GM18520 (cell line): ENCODE data around the gene KRT36.

ENCODE experiments used
- ATAC-seq: cut with Tn5 transposase; IDR thresholded peaks from one replicate; pipeline ENCODE4 v1.9.1; 2021; ENCODE audit not compliant: unreplicated experiment

The KRT36 gene

DNA sequence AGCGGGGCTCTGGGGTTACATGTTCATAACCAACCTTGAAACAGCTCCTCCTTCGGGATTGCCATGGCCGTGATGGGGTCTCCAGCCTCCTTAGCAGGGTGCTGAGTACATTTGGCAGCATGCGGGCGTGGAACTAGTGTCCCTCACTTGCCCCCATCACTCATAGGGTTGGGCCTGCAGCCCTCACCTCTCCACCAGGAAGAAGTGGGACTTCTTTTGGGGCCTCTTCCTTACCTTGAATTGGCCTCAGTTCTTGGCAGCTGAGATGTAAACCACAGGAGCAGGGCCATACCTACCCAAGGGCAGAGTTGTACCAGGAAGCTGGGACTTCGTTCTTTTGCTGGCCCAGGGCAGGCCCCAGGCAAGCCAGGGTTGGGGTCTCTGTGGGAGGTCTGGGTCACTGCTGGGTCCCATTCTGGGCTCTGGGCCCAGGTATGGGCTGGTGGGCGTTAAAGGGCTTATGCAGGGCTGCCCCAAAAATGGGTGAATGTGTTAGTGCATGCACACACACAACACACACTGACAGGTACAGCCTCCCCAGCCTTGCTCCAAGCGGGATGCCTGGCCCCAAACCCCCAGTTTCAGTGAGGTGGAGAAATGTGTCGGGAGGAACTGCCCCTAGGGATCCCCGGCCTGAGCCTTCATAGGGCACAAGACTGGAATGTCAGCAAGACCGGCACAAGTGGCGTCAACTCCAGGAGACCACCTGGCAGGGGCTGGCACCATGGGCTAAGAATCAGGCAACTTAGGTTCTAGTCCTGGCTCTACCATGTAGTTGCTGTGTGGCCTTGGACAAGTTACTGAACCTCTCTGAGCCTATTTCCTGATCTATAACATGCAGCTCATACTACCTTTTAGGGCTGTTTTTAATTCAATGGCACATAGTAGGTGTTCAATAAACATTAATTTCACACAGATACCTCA lies 32.9 kb upstream of the KRT36 start:
- ATAC-seq = no peak

DNA sequence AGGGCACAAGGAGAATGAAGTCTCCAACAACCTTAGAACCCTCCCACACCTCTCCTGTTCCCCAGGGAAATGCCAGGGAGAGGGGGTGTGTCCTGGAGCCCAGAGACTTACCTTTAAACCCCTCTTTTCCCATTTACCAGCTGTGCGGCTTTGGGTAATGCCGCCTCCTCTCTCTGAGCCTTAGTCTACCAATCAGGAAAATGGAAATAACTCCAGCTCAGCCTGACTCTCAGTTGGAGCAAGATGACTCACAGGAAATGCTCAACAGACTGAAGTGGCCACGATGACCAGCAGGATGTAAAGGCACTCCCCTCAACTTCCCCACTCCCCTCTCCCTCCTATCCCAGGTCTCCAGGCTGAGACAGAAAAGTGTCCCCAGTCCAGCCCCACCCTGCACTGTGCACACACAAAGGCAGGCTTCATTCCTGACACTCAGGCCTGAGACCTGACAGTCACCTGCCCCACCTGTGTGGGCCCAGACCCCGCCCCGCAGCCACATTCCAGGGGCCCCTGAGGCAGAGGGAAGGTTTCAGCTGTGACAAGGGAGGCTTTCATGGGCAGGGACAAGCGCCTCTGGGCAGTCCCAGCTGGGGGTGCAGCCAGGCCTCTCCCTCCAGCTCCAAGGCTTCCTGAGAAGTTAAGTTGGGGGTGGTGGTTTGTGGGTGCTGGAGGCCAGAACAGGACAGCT lies 32.0 kb upstream of the KRT36 start:
- ATAC-seq = no peak

DNA sequence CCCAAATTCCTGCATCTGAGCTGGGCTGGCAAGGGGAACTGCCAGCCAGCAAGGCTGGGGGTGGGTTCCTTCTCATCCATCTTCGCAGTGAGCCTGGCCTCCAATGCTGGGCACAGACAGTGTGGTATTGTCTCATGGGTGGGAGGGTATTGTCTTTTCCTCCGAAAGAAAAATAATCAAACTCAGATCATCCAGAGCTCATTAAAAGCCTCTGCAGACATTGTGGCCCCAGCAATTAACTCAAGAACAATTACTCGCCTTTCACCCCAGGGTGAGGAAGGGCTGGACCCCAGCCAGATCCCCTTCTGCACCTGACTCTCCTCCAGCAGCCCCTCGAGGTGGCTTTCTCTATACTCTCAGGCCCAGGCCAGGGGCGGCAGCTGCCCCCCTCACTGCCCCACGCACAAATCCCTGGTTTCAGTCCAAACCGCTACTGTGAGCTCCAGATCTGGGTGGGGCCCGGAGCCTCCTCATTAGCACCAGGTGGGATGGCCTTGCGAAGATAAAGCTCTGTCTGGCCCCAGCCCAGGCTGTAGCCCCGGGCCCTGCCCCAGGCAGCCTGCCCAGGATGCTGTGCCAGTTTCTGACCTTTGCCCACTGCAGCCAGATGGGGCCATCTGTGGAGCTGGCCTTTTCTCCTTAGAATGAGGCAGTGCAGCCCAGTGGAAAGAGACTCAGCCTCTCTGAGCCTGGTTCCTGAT lies 31.3 kb upstream of the KRT36 start:
- ATAC-seq = no peak

DNA sequence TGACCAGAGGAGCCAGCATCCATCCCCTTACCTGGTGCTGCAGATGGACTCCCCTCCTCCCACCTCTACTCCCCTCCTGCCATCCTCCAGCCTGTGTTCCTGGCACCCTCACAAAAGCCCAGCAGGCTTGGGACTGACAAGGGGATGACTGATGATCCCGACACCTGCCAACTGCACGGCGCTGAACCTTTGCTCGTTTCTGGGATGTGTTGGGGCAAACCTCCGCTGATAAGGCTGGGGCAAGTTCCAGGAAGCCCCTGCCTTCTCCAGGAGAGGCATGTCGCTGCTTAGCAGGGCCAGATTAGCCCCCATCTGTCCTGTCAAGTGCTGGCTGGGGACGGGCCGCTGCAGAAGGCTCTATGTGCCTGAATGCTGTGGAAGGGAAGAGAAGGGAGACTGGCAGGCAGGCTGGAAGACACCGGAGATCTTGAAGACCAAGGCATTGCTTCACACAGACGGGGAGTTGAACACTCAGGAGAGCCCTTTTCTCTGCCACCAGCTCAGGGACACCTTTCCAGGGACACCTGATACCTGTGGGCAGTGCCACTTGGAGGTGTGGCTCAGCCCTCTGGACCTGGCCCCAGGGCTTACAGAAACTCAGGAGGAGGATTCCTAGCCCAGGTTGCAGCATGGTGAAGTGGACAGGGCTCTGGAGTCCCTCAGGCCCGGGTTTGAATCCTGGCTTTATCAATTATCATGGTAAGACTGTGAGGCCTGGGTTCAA lies 30.0 kb upstream of the KRT36 start:
- no peak for ATAC-seq

DNA sequence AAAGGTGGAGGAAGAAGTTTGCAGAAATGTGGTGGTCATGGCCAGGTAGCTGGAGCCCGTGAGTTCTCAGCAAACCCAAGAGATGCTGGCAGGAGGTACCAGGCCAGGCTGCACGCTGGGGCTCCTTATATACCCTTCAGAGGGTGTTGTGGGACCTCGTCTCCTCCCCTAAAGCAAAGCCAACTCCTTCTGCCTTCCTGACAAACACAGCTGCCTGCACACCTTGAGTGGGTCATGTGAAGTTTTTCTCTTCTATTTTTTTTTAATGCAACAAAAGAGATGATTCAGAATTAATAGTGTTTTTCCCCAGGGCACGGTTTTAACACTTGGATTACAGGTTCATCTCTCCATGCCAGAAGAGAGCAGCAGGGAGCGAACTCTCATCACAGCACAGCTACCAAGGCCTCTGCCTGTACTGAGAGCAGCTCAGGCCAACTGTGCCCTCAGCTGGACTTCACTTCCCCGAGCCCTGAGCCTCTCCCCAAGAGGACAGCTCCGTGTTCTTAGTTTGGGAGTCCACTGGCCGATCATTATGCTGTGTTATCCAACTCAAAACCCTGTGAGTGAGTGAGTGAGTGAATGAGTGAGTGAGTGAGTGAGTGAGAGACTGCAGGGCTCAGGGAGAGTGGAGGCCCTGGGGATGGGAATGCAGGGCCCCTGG lies 29.2 kb upstream of the KRT36 start, which contains the start of gene KRT15:
Gene KRT15 (minus strand): TSS at position 102 of the 661 bp plus-strand sequence. CDS start 63 bp downstream, at position 39.
- ATAC-seq = no peak

DNA sequence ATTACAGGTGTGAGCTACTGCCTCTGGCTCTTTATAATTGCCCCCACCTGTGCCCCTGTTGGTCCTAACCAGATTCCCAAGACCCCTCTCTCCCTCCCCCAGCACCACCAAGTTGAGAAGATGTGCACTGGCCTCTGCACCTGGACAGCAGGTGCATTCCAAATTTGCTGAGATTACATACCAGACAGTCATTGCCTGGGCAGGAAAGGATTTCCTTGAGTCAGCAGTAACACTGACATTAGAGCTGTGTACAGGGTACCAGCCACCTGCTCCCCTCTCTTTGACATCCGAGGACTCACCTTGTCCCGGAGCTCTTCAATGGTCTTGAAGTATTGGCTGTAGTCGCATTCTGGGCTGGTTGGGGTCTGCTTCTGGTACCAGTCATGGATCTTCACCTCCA lies 28.3 kb upstream of the KRT36 start:
- no peak for ATAC-seq

DNA sequence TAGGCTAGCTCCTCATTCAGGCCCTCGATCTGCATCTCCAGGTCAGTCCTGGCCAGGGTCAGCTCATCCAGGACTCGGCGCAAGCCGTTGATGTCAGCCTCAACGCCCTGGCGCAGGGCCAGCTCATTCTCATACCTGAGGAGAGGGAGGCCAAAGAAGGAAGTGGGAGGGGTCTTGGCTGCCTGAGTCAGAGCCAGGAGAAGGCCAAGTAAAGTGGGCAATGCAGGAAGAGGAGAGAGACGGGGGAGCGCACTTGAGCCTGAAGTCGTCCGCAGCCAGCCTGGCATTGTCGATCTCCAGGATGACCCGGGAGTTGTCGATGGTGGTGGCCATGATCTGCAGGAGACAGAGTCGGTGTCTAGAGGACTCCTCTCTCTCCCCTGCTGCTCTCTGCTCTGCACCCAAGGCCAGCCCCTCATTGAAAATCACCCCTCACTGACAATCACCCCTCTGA lies 27.1 kb upstream of the KRT36 start:
- ATAC-seq = no peak

DNA sequence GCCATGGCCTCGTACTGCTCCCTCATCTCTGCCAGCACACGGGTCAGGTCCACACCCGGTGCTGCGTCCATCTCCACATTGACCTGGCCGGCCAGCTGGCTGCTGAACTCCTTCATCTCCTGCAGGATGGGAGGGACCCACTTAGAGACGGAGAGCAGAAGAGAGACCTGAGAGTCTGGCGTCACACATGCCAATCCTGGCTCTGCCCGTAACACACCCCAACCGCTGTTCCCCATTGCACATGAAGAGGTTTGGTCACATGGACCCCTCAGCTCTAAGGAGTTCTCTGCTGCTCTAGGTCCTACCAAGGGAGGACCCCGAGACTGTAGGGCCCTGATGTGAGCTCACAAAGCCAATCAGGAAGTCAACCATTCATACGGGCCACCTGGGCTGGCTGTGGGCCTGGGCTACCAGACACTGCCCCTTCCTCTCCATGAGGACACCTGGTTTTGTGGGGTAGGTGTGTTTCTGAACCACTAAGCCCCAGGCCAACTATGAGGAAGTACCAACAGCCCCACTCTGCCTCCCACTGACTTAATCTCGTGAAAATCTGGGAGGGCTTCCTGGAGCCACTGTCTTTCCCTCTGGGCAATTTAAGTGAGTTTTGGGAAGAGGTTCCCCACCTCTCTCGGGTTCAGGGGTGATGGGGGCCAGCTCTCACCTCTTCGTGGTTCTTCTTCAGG lies 26.6 kb upstream of the KRT36 start:
- no peak for ATAC-seq

DNA sequence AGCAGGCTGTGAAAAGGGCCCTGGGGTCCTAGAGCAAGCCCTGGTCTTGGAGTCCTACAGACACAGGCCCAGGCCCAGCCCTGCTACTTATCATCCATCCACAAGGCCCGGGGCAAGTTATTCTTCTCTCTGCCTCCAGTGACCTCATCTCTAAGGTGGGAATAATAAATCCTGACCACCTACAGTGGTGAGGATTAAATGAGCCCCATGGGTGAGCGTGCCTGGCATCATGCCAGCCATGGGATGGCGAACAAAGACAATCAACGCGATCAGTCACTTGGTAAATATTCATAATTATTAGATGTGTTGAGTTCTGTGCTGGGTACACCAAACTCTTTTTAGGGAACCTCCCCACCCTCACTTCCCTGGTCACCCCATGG lies 23.4 kb upstream of the KRT36 start:
- ATAC-seq = no peak

DNA sequence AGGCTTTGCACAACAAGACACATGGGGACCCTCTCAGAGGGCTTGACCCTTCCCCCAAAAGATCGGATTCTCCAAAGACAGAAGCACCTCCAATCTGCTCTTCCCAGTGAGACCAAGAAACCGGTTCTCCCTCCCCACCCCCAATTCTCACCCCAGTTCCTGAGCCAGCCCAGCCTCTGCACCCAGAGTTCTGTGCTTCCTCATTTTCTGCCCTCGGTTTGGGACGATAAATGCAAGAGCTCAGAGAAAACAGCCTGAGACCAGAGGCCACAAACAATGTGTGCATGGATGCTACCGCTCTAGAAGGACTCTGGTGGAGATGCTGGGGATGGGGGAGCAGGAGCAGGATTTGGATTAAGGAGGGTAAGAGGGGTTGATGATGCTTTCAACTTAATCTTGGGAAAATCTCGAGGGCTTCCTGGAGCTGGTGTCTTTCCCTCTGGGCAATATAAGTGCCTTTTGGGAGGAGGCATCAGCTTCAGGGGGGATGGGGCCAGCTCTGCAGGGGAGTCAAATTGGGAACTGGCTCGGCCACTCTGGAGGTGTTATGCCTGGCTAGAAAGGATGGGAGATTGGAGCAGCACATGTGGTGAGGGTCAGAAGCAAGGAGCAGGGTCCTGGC lies 22.9 kb upstream of the KRT36 start:
- no peak for ATAC-seq

DNA sequence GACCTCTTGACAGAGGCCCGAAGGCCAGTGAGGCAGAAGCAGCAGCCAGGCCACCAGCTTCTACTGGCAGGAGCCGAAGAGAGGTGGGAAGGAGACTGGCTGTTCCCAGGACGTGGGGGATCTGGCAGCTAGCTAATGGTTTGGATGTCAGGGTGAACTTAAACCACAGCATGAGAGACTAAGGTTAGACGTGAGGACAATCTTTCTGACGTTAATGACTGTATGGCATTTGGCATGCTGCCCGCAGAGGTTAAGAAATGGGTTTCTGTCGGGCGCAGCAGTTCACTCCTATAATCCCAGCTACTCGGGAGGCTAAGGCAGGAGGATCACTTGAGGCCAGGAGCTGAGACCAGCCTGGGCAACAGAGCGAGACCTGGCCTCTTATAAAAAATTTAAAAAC lies 22.0 kb upstream of the KRT36 start:
- ATAC-seq = no peak

DNA sequence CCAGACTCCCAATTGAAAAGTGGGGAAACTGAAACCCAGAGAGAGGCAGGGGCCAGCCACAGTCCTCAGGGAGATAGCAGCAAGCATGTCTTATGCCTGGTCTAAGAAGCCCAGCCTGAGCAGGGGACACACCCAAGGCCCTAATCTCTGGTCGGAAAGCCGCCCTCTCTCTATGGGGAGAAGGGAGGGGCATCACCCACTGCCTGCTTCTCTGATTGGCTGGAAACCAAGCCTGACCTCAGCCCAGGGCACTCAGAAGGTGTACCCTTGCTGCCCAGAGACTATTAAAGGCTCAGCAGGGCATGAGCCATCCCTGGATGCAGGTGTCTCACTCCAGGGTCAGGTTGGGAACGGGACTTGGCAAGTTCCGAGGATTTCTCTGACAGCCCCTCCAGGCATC lies 21.4 kb upstream of the KRT36 start:
- ATAC-seq = no peak

DNA sequence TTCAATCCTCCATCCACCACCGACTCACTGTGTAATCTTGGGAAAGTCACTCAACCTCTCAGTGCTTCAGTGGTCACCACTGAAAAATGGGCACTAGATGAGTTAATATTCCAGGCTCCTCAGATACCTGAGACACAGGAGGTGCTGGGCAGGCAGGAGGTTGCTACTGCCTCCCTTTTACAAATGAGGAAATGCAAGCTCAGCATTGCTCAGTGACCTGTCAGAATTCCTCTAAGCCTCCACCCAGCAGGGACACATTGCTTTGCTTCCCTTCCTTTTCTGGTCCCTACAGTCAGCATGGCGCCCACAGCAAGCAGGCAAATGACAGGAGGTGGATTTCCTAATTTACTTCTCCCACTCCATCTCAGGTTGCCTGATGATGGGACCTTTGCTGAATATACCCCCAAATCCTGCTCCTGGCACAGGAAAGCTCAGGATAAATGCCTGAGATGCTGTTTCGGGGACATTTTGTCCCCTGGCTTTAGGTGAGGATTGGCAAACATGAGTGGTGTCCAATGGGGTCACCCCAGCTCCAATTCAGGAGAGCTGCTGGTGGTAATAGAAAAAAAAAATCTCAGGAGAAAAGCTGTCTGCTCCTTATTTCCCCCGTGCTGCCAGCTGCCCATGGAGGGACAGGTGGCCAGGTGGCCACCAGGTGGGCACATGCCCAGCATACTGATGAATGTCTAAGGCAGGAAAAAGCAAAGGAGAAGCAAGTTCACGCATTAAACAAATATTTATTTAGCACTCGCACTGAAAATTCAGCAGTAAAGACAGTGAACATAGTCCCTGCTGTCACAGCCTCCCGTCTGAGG lies 20.7 kb upstream of the KRT36 start:
- ATAC-seq = no peak

DNA sequence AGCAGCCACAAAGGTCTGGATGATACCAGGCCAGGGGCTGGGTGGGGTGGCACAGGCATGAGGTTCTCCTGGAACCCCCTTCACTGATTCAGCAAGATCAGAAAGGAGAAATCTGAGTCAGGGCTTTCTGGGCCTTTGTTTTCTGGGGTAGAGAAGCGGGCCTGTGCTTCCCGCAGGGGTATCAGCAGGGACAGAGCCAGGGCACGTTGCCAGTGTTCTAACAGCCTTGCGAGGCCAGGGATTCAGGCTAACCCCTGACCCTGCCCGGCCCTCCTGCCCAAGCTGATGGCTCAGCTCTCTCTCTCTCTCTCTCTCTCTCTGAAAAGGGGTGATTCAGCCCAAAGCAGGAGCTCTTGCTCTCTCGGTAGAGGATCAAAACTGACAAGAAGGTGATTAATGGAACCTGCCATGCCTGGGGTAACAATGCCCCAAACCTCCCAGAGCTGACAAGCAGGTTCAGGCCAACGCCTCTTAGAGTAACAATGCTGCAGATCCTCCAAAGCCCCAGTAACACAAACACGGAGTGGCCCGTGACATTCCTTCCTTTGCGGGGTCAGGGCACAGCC lies 17.7 kb upstream of the KRT36 start:
- ATAC-seq = no peak

DNA sequence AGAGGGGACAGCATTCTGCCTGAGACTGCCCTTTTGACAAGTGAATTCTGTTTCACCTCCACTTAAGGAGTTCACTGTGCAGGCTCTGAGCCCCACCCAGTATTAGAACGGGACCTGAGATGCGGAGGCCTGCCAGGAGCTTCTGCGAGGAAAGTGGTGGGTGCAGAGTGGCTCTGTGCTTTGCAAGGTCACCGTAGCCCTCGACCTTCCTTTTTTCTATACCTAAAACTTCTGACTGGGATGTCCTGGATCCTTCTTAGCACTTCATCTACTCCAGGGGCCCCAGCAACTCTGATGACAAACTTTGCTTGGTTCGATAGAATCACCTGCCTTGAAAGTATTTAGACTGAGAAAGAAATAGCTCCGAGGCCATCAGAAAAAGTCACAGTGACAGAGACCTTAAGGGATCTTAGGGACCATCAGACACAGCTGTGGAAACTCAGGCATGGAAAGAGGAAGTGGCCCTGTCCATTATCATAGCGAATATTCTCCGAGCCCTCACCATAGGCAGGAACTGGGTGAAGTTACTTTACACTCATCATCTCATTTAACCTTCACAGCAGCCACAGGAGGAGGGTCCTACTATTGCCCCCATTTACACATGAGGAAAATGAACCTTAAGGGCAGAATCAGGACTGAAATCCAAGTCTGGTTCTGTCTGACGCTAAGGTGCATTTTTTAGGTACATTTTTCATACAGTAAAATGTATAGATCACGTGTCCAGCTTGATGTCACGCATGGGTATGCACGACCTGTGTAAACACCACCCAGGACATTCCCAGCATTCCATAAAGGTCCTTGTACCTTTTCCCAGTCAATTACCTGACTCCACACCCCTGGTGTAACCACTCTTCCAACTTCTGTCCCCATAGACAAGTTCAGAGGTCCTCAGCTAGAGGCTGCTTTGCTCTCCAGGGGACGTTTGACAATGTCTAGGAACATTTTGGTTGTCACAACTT lies 16.4 kb upstream of the KRT36 start:
- ATAC-seq = no peak

DNA sequence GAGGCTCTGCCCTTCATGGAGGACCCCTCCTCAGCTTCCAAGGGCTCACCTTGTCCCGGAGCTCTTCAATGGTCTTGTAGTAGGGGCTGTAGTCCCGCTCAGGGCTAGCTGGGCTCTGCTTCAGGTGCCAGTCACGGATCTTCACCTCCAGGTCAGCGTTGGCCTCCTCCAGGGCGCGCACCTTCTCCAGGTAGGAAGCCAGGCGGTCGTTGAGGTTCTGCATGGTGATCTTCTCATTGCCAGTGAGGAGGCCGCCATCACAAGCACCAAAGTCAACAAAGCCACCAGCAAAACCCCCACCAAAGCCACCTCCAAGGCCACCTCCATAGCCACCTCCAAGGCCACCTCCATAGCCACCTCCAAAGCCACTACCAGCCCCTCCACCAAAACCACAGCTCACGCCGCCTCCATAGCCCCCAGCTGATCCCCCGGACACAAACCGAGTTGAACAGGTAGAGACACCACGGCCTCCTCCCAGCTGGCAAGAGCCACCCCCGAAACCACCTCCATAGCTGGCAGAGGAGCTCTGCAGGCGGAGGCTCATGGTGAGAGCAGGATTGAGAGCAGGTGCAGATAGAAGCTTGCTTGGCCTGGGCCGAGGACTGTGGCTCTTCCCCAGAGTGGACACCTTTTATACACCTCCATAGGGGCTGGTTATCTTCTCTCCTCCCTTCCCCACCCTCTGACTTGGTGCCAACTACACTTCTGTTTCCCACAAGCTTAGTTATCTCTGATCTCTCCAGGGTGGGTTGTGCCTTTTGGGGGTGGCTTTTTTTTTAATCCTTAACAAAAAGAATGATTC lies 15.5 kb upstream of the KRT36 start, which contains the start of gene KRT13:
Gene KRT13 (minus strand): TSS at position 606 of the 802 bp plus-strand sequence. CDS start 62 bp downstream, at position 544.
- no peak for ATAC-seq
